Middle frontal gyrus (tissue), 1 donor: ENCODE data around the gene PSD4.

Experiments
- DNase-seq: peaks from one replicate; pipeline ENCODE4 v3.0.0-alpha.2; 2015; ENCODE audit warnings: low spot score; ENCODE audit errors: extremely low spot score

PSD4 gene

GRCh38 chr2:113173542-113174375, at the start of gene PSD4:
TSS of gene PSD4 (plus strand) at chr2:113173971. CDS start at chr2:113182457, 8,486 bp downstream.
- no peak for DNase-seq

GRCh38 chr2:113124181-113124961, 49.4 kb upstream of the PSD4 start:
- DNase-seq = no peak

GRCh38 chr2:113124984-113125855, 48.6 kb upstream of the PSD4 start:
- DNase-seq = no peak

GRCh38 chr2:113126845-113127645, 46.7 kb upstream of the PSD4 start, which contains the start of gene IL1RN:
TSS of gene IL1RN (plus strand) at chr2:113127598. CDS start at chr2:113127625, 27 bp downstream.
- DNase-seq = peak; percentile 7

GRCh38 chr2:113127646-113128570, 45.9 kb upstream of the PSD4 start:
- DNase-seq = no peak

GRCh38 chr2:113129519-113130078, 44.2 kb upstream of the PSD4 start:
- DNase-seq = no peak

- no peak for DNase-seq
Measured at GRCh38 chr2:113131352-113132185, 42.2 kb upstream of the PSD4 start.

GRCh38 chr2:113132414-113133021, 41.3 kb upstream of the PSD4 start:
- no peak for DNase-seq

GRCh38 chr2:113133704-113134598, 39.8 kb upstream of the PSD4 start:
- no peak for DNase-seq

GRCh38 chr2:113134717-113135116, 39.1 kb upstream of the PSD4 start:
- DNase-seq = no peak

GRCh38 chr2:113135317-113135716, 38.5 kb upstream of the PSD4 start:
- DNase-seq = no peak

- DNase-seq = peak; percentile 13
Measured at GRCh38 chr2:113136828-113137775, 36.7 kb upstream of the PSD4 start.

- DNase-seq = no peak
Measured at GRCh38 chr2:113137827-113138226, 35.9 kb upstream of the PSD4 start.

- DNase-seq = peak; percentile 55
Measured at GRCh38 chr2:113138428-113139322, 35.1 kb upstream of the PSD4 start.

- DNase-seq = no peak
Measured at GRCh38 chr2:113141451-113141850, 32.3 kb upstream of the PSD4 start.
